Measurements from ENCODE around the gene IRAK3.
"Not testable (repeated sequence)": the region's sequence is repeated elsewhere in the genome, so short reads cannot be mapped to it uniquely, and the experiment has no call there.

Gene IRAK3

GRCh38 chr12:66174391-66175325 is 14.4 kb upstream of the IRAK3 start:
- DNase-seq, result not testable (repeated sequence)

- DNase-seq, result no peak
Measured at GRCh38 chr12:66176105-66176900, 12.7 kb upstream of the IRAK3 start.

DNA sequence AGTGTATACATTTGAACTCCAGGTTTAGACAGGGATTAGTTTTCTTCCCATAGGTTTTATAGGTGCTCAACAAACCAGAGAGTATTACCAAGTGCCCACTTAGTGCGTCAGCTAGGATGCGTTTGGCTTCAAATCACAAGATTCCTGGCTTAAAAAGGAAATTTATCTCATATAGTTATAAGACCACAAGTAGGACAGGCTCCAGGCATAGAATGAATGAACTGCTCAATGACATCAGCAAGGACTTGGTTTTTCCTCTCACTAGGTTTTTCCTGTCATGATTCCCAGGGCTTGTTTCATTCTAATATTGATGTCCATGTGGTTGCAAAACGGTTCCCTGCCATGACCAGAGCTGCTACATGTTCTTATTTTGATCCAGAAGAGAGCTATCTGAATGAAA is 6.1 kb upstream of the IRAK3 start:
- no peak for DNase-seq

- not testable (repeated sequence) for DNase-seq
Measured at GRCh38 chr12:66184822-66185221, 4.2 kb upstream of the IRAK3 start.

DNA sequence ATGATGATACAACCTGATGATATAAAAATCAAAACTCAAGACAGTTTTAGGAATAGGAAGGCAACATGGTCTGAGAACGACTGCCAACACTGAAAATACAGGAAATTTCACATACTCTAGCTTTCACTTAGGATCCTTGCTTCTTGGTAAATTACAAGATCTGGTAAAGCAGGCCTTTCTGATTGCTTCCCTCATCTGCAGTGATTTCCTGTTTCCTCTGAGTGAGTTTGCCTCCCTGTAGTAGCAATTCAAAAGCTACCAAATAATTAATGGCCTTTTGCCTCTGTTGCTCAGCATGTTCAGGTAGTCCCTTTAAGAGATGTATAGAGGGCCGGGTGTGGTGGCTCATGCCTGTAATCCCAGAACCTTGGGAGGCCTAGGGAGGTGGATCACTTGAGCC is 2.0 kb upstream of the IRAK3 start:
- no peak for DNase-seq

DNA sequence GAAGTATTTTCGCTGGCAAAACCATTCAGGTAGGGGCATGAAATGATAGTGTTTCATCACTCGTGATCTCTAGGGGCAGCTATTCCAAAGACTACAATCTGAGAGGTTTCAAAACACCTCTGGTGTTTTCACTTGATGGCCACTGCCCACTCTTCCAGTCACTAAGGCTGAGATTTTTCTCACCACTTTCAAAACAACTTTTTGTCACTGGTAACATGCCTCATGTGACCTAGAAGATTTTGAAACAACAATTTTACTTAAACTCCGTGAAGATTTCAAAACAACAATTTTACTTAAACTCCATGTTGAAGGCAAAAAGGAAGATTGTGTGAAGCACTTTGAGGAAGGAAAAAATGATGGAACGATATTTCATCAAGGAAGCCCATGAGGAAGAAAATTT is 1.2 kb upstream of the IRAK3 start:
- DNase-seq, result no peak

- no peak for DNase-seq
Measured at GRCh38 chr12:66189486-66189843, 451 bp downstream of the IRAK3 start.

DNA sequence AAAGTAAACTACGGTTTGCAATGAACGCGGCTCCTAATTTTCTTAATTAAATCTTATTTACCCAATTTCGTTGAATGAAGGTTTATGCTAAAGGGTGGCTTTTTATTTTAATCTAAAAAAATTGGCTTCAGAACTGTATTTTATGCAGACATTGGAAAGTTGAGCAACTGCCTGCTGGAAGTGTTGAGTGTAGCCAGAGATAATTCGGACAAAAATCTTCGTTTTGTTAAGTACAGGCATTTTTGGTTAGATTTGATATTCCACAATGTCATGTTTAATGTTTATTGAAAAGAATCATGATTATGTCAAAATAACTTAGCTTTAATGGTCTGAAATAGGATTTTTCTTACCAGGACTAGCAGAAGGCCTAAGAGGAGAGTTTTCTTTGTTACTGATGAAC is 875 bp downstream of the IRAK3 start:
- no peak for DNase-seq

GRCh38 chr12:66190519-66191370 is 1.7 kb downstream of the IRAK3 start:
- DNase-seq, result no peak

DNA sequence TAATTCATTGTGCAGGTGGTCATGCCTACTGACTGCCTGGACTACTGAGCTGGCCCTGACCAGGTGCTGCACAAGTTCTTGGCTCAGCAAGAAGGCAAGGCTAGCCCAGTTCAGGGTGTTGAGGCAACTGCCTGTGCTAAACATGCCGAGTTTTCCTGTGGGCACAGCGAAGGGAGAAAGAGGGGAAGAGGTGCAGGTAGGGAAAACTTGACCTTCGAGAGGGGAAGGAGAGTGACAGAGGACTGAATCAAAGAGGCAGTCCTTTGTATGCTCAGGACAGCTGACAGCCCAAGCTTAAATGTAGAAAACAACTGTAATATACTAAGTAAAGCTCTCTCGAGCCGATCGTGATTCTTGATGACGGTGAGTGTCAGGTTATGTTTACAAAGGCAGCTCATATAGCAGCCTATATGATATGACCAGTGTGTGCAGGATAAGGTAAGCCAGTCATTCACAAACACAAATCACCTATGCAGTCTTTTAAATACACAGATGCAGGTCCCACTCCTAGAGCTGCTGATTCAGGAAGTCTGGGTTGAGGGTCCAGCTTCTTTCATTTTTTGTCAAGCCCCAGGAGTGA is 2.6 kb downstream of the IRAK3 start:
- no peak for DNase-seq

- DNase-seq, result no peak
Measured at GRCh38 chr12:66194122-66194521, 5.1 kb downstream of the IRAK3 start.

GRCh38 chr12:66195242-66195641 is 6.2 kb downstream of the IRAK3 start:
- no peak for DNase-seq

GRCh38 chr12:66196806-66197205 is 7.8 kb downstream of the IRAK3 start:
- DNase-seq, result no peak

DNA sequence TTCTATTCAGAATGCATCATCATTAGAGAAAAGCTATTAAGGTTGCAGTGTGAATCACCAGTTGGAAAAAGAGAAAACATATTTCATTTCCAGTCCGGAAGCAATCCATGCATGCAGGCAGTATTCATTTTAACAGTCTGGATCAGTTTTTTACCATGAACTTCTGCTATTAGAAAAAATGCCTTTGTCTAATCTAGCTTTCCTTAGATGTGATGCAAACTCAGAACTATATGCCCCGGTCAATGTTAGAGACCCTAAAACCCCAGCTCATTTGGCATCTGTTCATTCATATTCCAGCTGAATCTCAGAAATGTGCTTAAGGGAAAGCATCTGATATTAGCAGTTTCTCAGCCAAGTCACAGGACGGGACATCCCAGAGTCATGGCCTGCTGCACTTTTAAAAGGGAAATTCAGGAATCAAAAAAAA is 8.5 kb downstream of the IRAK3 start:
- DNase-seq, result no peak

- DNase-seq, result no peak
Measured at GRCh38 chr12:66199141-66199540, 10.1 kb downstream of the IRAK3 start.

GRCh38 chr12:66199831-66200509 is 11.0 kb downstream of the IRAK3 start:
- no peak for DNase-seq

GRCh38 chr12:66203820-66204219 is 14.8 kb downstream of the IRAK3 start:
- no peak for DNase-seq

DNA sequence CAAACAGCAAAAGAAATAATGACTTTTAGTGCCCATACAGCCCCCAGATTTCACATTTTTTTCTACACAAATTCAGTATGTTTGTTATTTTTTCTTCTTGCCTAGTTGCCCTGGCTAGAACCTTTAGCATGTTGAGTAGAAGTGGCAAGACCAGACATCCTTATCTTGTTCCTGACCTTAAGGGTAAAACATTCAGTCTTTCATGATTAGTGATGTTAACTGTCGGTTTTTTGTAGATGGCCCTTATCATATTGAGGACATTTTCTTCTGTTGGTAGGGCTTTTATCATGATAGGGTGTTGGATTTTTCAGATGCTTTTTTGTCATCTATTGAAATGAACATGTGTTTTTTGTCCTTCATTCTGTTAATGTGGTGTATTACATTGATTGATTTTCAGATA is 17.1 kb downstream of the IRAK3 start:
- no peak for DNase-seq

DNA sequence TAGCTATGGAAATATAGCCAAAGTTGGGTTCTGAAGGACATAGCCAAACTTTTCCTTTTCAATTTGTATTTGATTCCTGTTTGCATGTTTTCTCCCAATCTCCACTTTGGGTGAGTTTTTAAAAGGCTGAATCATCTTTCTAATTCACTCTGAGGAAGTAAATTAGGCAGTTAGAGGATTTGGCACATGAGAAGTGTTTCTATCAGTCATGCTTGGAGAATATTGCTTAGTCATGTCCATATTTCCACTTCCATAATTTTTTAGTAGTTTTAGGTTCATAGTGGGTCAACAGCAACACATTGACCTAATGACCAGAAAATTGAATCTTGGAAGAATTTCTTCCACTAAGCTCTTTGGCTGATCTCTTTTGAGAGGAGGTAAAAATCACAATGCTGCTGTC is 21.8 kb downstream of the IRAK3 start:
- no peak for DNase-seq

- DNase-seq, result not testable (repeated sequence)
Measured at GRCh38 chr12:66211573-66211972, 22.6 kb downstream of the IRAK3 start.

- DNase-seq, result not testable (repeated sequence)
Measured at GRCh38 chr12:66213011-66213410, 24.0 kb downstream of the IRAK3 start.

DNA sequence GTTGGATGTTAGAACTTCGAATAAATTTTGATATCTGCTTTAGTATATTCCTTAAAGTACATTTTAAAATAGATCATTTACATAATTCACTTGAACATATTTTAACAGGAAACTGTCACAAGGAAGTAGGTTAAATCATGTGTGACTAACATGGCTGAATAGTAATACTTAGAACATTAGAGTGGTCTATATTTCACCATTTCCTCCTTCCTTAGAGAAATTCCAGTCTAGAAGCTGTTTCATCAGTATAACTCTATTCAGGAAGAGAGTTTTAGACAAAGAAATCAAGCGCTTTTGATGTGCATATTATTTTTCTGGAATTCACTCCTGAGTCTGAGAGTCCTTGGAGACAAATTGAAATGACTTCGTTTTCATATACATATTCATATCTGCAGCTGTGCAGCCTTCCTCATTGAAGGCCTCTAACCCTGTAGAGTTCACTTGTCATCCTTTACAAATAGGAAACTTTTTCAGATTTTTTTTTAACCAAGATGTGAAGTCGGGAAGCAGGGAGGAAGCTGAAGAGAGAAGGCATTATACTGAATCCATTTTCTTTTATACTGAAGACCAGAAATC is 28.4 kb downstream of the IRAK3 start:
- DNase-seq, result no peak
